Liver (tissue), 9 donors: Measurements from ENCODE around the gene ERBB4. TPM values are rescaled to one million over a fixed set of nuclear protein-coding genes. Genes with fewer than 3 reads are reported as not detected.
"Not testable (repeated sequence)": the region's sequence is repeated elsewhere in the genome, so short reads cannot be mapped to it uniquely, and the experiment has no call there.

Source experiments
- DNase-seq: peaks from one replicate; pipeline ENCODE4 v3.0.0-alpha.2; 2017; ENCODE audit warnings: low spot score
- H3K27ac ChIP-seq, 2 donors: one replicate each; pipeline ENCODE4 v1.7.0; 2013; ENCODE audit warnings: inconsistent platforms in 2 of 2, low read length in 2 of 2, control low read depth in 1 of 2, low read depth in 1 of 2, mild to moderate bottlenecking in 1 of 2
- H3K27me3 ChIP-seq, 4 donors: one replicate each; pipeline versions ENCODE4 v1.6.1 to v1.7.0; 2013; ENCODE audit warnings: low read length in 3 of 4, inconsistent platforms in 1 of 4, mild to moderate bottlenecking in 1 of 4, moderate library complexity in 1 of 4; ENCODE audit not compliant: control insufficient read depth in 4 of 4, insufficient read depth in 4 of 4
- H3K36me3 ChIP-seq, 4 donors: one replicate each; pipeline versions ENCODE4 v1.6.1 to v1.7.0; 2013; ENCODE audit warnings: low read length in 3 of 4, mild to moderate bottlenecking in 3 of 4, low read depth in 1 of 4, moderate library complexity in 1 of 4; ENCODE audit not compliant: control insufficient read depth in 4 of 4, insufficient read depth in 3 of 4
- H3K4me1 ChIP-seq, 4 donors: one replicate each; pipeline versions ENCODE4 v1.6.1 to v1.7.0; 2013; ENCODE audit warnings: low read length in 3 of 4, mild to moderate bottlenecking in 3 of 4, moderate library complexity in 1 of 4; ENCODE audit not compliant: control insufficient read depth in 4 of 4, insufficient read depth in 4 of 4
- H3K4me3 ChIP-seq, 3 donors: one replicate each; pipeline versions ENCODE4 v1.6.1 to v1.7.0; 2013; ENCODE audit warnings: low read length in 3 of 3, control low read depth in 1 of 3, low read depth in 1 of 3, mild to moderate bottlenecking in 1 of 3
- H3K9ac ChIP-seq, 2 donors: one replicate each; pipeline ENCODE4 v1.7.0; 2013; ENCODE audit warnings: low read length in 2 of 2, mild to moderate bottlenecking in 2 of 2, moderate library complexity in 2 of 2, control low read depth in 1 of 2, low read depth in 1 of 2
- H3K9me3 ChIP-seq, 4 donors: one replicate each; pipeline versions ENCODE4 v1.6.1 to v1.7.0; 2013; ENCODE audit warnings: low read length in 3 of 4; ENCODE audit not compliant: control insufficient read depth in 4 of 4
- ATF3 ChIP-seq: IDR thresholded peaks from 2 replicates; pipeline ENCODE4 v1.6.1; 2016; ENCODE audit warnings: antibody characterized with exemption
- CTCF ChIP-seq: fragments of 150-350 bp; IDR thresholded peaks from 2 replicates; pipeline ENCODE4 v1.5.1; 2017; ENCODE audit warnings: improper control_type of control experiment, low read depth, low read length; ENCODE audit not compliant: missing input control
- EGR1 ChIP-seq, 2 donors: IDR thresholded peaks; 2 replicates each; pipeline ENCODE4 v1.6.1; 2016 to 2018; ENCODE audit warnings: antibody characterized with exemption in 2 of 2, low read depth in 2 of 2
- GABPA ChIP-seq, 2 donors: IDR thresholded peaks in 1 of 2; conservative IDR thresholded peaks in 1 of 2; 2 replicates each; pipeline ENCODE4 v1.6.1; 2016; ENCODE audit warnings: antibody characterized with exemption in 2 of 2, mild to moderate bottlenecking in 1 of 2, moderate library complexity in 1 of 2
- HNF4A ChIP-seq, 2 donors: conservative IDR thresholded peaks; 2 replicates each; pipeline ENCODE4 v1.6.1; 2016; ENCODE audit warnings: antibody characterized with exemption in 2 of 2, mild to moderate bottlenecking in 2 of 2
- HNF4G ChIP-seq: IDR thresholded peaks from 2 replicates; pipeline ENCODE4 v1.6.1; 2016; ENCODE audit warnings: antibody characterized with exemption
- JUND ChIP-seq, 2 donors: IDR thresholded peaks; 2 replicates each; pipeline ENCODE4 v1.6.1; 2016; ENCODE audit warnings: antibody characterized with exemption in 2 of 2
- MAX ChIP-seq: IDR thresholded peaks from 2 replicates; pipeline ENCODE4 v1.6.1; 2016; ENCODE audit warnings: antibody characterized with exemption
- NR2F2 ChIP-seq: IDR thresholded peaks from 2 replicates; pipeline ENCODE4 v1.6.1; 2016; ENCODE audit warnings: antibody characterized with exemption
- RXRA ChIP-seq, 2 donors: IDR thresholded peaks; 2 replicates each; pipeline ENCODE4 v1.6.1; 2017 to 2018; ENCODE audit warnings: antibody characterized with exemption in 2 of 2, mild to moderate bottlenecking in 1 of 2
- SP1 ChIP-seq: IDR thresholded peaks from 2 replicates; pipeline ENCODE4 v1.6.1; 2018; ENCODE audit warnings: antibody characterized with exemption, mild to moderate bottlenecking
- TAF1 ChIP-seq: conservative IDR thresholded peaks from 2 replicates; pipeline ENCODE4 v1.6.1; 2016; ENCODE audit warnings: antibody characterized with exemption, mild to moderate bottlenecking
- YY1 ChIP-seq: IDR thresholded peaks from 2 replicates; pipeline ENCODE4 v1.6.1; 2016; ENCODE audit warnings: antibody characterized with exemption, mild to moderate bottlenecking
- WGBS: extraction: QIAGEN DNeasy Blood & Tissue Kit; methylation state at CpG from one replicate; pipeline ENCODE4 v1.1.7; 2013; 5-methylcytosine and 5-hydroxymethylcytosine counted together
- polyA plus RNA-seq, 2 donors: library from polyadenylated mRNA; stranded (reverse) in 1 of 2; unstranded in 1 of 2; fragments of 200-250 nt in 1 of 2; fragments of >200 nt in 1 of 2; fragmentation: Nextera tagmentation in 1 of 2; extraction: Ambion mirVana in 1 of 2; gene quantifications; one replicate each; pipeline versions ENCODE4 v1.2.1 to v1.2.3, GENCODE V29; 2013 to 2015
- total RNA-seq, 2 donors: library from RNA; depleted of rRNA; stranded (reverse); fragments of >200 nt; gene quantifications; one replicate each; pipeline ENCODE4 v1.2.3, GENCODE V29; 2014
- TF ChIP-seq, protein P1 (sequence below): IDR thresholded peaks from 2 replicates; pipeline ENCODE4 v1.6.1; 2016; ENCODE audit warnings: antibody characterized with exemption
- donor health status: healthy.
- donor health status: healthy.
- donor health status: healthy.
- donor health status: healthy.
- donor health status: healthy.

Gene ERBB4
- total and polyA plus RNA-seq, 4 donors = 0.03 to 0.42 TPM; not detected in 2

DNA sequence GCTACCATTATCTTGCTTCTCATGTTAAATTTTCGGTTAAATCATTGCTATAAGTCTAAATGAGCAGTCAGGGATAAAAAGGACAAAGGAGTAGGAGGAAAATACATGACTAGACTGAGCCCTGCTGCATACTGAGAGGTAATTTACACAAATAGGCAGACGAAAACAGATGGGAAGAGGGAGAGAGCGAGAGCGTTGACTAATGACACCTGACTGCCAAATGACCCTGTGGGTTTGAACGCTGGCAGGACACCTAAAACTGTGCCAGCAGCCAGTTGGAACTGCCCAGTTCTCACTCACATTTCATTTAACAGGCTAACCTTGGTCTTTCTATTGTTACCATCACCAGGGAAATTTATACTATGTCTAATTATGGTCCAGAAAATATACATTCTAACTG is 1004.0 kb downstream of the ERBB4 start (continued):
- TF ChIP-seq RXRA (IDR thresholded peaks at IDR 0.05) (no peak), HNF4G (no peak), NR2F2 (no peak), JUND (IDR thresholded peaks at IDR 0.05) (no peak)
- TF ChIP-seq, protein P1, sequence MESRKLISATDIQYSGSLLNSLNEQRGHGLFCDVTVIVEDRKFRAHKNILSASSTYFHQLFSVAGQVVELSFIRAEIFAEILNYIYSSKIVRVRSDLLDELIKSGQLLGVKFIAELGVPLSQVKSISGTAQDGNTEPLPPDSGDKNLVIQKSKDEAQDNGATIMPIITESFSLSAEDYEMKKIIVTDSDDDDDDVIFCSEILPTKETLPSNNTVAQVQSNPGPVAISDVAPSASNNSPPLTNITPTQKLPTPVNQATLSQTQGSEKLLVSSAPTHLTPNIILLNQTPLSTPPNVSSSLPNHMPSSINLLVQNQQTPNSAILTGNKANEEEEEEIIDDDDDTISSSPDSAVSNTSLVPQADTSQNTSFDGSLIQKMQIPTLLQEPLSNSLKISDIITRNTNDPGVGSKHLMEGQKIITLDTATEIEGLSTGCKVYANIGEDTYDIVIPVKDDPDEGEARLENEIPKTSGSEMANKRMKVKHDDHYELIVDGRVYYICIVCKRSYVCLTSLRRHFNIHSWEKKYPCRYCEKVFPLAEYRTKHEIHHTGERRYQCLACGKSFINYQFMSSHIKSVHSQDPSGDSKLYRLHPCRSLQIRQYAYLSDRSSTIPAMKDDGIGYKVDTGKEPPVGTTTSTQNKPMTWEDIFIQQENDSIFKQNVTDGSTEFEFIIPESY = no peak

DNA sequence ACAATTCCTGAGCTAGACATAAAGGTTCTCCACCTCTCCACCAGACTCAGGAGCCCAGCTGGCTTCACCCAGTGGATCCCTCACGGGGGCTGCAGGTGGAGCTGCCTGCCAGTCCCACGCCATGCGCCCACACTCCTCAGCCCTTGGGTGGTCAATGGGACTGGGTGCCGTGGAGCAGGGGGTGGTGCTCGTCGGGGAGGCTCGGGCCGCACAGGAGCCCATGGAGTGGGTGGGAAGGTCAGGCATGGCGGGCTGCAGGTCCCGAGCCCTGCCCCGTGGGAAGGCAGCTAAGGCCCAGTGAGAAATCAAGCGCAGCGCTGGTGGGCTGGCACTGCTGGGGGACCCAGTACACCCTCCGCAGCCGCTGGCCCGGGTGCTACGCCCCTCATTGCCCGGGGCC is 1014.4 kb downstream of the ERBB4 start:
- H3K9me3 ChIP-seq, DNase-seq: not testable (repeated sequence)
- WGBS = 91% methylated on average over 18 of the region's 18 CpGs

DNA sequence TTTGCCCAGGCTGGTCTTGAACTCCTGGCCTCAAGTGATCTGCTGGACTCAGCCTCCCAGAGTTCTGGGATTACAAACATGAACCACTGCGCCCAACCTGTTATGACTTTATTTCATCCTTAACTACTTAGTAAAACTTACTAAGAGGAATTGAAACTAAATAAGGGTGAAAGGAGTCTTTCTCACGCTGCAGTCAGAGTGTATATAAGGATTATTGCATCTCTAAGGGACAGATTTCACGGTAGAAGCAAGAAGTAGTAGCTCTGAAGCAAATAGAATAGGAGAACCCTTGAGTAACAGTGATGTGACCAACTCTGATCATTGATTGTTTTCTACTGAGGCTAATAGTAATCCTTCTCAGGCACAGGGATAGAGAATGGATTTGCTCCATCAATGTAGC is 1022.1 kb downstream of the ERBB4 start:
- TF ChIP-seq YY1 (no peak), TAF1 (no peak), EGR1 (IDR thresholded peaks at IDR 0.05; ENCODE audit: low read depth in 2 of 2) (no peak), CTCF (no peak), GABPA (IDR thresholded peaks at IDR 0.05 in 1 of 2, conservative IDR thresholded peaks at IDR 0.05 in 1 of 2) (no peak), HNF4A (conservative IDR thresholded peaks at IDR 0.05) (no peak), NR2F2 (no peak), SP1 (no peak), ATF3 (no peak), HNF4G (no peak), MAX (no peak)
- Histone ChIP-seq H3K36me3 (no peaks in the 10 kb centered on the region), H3K9ac (no peak overlapping the region), H3K27ac (no peak overlapping the region), H3K27me3 (no peaks in the 10 kb centered on the region), H3K9me3 (no peaks in the 10 kb centered on the region), H3K4me3 (no peak overlapping the region), H3K4me1 (no peaks in the 10 kb centered on the region)
- no peak for DNase-seq
- WGBS = 71% methylated on average over 3 of the region's 3 CpGs

More for the DNA sequence above, 1014.4 kb downstream of the ERBB4 start:
- not testable (repeated sequence) for H3K4me3 ChIP-seq, H3K4me1 ChIP-seq, H3K9ac ChIP-seq, H3K36me3 ChIP-seq, H3K27me3 ChIP-seq, H3K27ac ChIP-seq
